GM19351 (cell line): ENCODE results near the gene SLC30A2.

Experiments
- ATAC-seq: cut with Tn5 transposase; IDR thresholded peaks from one replicate; pipeline ENCODE4 v1.9.1; 2021; ENCODE audit warnings: mild to moderate bottlenecking, moderate library complexity; ENCODE audit not compliant: unreplicated experiment

The SLC30A2 gene

GRCh38 chr1:26025060-26025459, 20.9 kb downstream of the SLC30A2 start:
- ATAC-seq = no peak

GRCh38 chr1:26023826-26024225, 22.1 kb downstream of the SLC30A2 start:
- no peak for ATAC-seq

GRCh38 chr1:26023009-26023408, 22.9 kb downstream of the SLC30A2 start:
- no peak for ATAC-seq

GRCh38 chr1:26022404-26022779, 23.5 kb downstream of the SLC30A2 start:
- no peak for ATAC-seq

GRCh38 chr1:26021647-26022403, 24.1 kb downstream of the SLC30A2 start, which contains the start of gene EXTL1:
TSS of gene EXTL1 (plus strand) at chr1:26021775. CDS start at chr1:26022647, 872 bp downstream.
- no peak for ATAC-seq

- no peak for ATAC-seq
Measured at GRCh38 chr1:26020941-26021646, 24.8 kb downstream of the SLC30A2 start.

- no peak for ATAC-seq
Measured at GRCh38 chr1:26020330-26020768, 25.6 kb downstream of the SLC30A2 start.

GRCh38 chr1:26019641-26020315, 26.1 kb downstream of the SLC30A2 start:
- no peak for ATAC-seq

GRCh38 chr1:26017606-26018005, 28.3 kb downstream of the SLC30A2 start:
- ATAC-seq = no peak

GRCh38 chr1:26016953-26017545, 28.9 kb downstream of the SLC30A2 start:
- no peak for ATAC-seq

GRCh38 chr1:26016258-26016952, 29.5 kb downstream of the SLC30A2 start:
- peak; percentile 69 for ATAC-seq

GRCh38 chr1:26015358-26015757, 30.6 kb downstream of the SLC30A2 start:
- no peak for ATAC-seq

- no peak for ATAC-seq
Measured at GRCh38 chr1:26014179-26014578, 31.7 kb downstream of the SLC30A2 start.

GRCh38 chr1:26012864-26013263, 33.1 kb downstream of the SLC30A2 start:
- ATAC-seq = no peak

GRCh38 chr1:26010825-26011224, 35.1 kb downstream of the SLC30A2 start:
- no peak for ATAC-seq

GRCh38 chr1:26009796-26010447, 36.0 kb downstream of the SLC30A2 start:
- ATAC-seq = no peak

GRCh38 chr1:26006710-26007109, 39.2 kb downstream of the SLC30A2 start:
- no peak for ATAC-seq

GRCh38 chr1:26005434-26006105, 40.3 kb downstream of the SLC30A2 start:
- no peak for ATAC-seq

- no peak for ATAC-seq
Measured at GRCh38 chr1:26003756-26004155, 42.2 kb downstream of the SLC30A2 start.

- ATAC-seq = no peak
Measured at GRCh38 chr1:26003262-26003661, 42.7 kb downstream of the SLC30A2 start.
